GM13976 (cell line): Measurements from ENCODE around the gene UGGT1.
"Not testable (repeated sequence)": the region's sequence is repeated elsewhere in the genome, so short reads cannot be mapped to it uniquely, and the experiment has no call there.

Source experiments
- DNase-seq: peaks from one replicate; pipeline ENCODE4 v3.0.0; 2012; ENCODE audit warnings: low spot score
- CTCF ChIP-seq: IDR thresholded peaks from 2 replicates; pipeline ENCODE4 v1.5.1; 2012; ENCODE audit warnings: borderline replicate concordance, mild to moderate bottlenecking; ENCODE audit not compliant: insufficient read depth; ENCODE audit errors: extremely low read depth, missing control alignments, control extremely low read depth
- in situ Hi-C: fragments of 300-500 bp; cut with MboI; formaldehyde crosslinking; loops from one replicate; pipeline ENCODE4 v1.12.0; 2022; ENCODE audit warnings: low sequenced_read_pairs, mixed read lengths, inconsistent platforms; ENCODE audit not compliant: unreplicated experiment

The UGGT1 gene

GRCh38 chr2:128166746-128167353 is 75.8 kb downstream of the UGGT1 start:
- TF ChIP-seq CTCF: no peak
- in situ Hi-C loops: no loop called here
- DNase-seq: no peak

GRCh38 chr2:128169094-128169493 is 78.1 kb downstream of the UGGT1 start:
- in situ Hi-C loops: no loop called here
- TF ChIP-seq CTCF: no peak
- DNase-seq: no peak

GRCh38 chr2:128169497-128169896 is 78.5 kb downstream of the UGGT1 start:
- in situ Hi-C loops: no loop called here
- DNase-seq: no peak
- no peak for TF ChIP-seq CTCF

GRCh38 chr2:128169933-128170709 is 79.1 kb downstream of the UGGT1 start:
- in situ Hi-C loops: no loop called here
- no peak for TF ChIP-seq CTCF
- no peak for DNase-seq

GRCh38 chr2:128170776-128171175 is 79.8 kb downstream of the UGGT1 start:
- in situ Hi-C loops: no loop called here

GRCh38 chr2:128172191-128172590 is 81.2 kb downstream of the UGGT1 start:
- in situ Hi-C loops: no loop called here
- DNase-seq: no peak
- TF ChIP-seq CTCF: no peak

More at GRCh38 chr2:128170776-128171175, 79.8 kb downstream of the UGGT1 start:
- DNase-seq: no peak
- TF ChIP-seq CTCF: no peak

- DNase-seq, in situ Hi-C loops: not testable (repeated sequence)
Observed at GRCh38 chr2:128174067-128174466, 83.1 kb downstream of the UGGT1 start.
